SU-DHL-6 (cell line): ENCODE results near the gene ZBP1.

Source experiments
- H2AFZ ChIP-seq: fragments of 200-600 bp; sonication (generic); 2 replicates; pipeline ENCODE4 v1.6.1; 2014; ENCODE audit warnings: low read depth, mild to moderate bottlenecking, moderate library complexity, mixed read lengths, antibody characterized with exemption, low read length; ENCODE audit not compliant: severe bottlenecking
- H3F3A ChIP-seq: fragments of 200-600 bp; shearing (Covaris generic); 2 replicates; pipeline ENCODE4 v1.6.0; 2016; ENCODE audit warnings: antibody characterized with exemption, mild to moderate bottlenecking; ENCODE audit not compliant: insufficient read depth
- H3K27ac ChIP-seq: fragments of 200-600 bp; sonication (generic); 2 replicates; pipeline ENCODE4 v1.5.1; 2016; ENCODE audit warnings: low read depth, mild to moderate bottlenecking, low read length, moderate library complexity, mixed read lengths
- H3K27me3 ChIP-seq: fragments of 200-600 bp; sonication (generic), shearing (Covaris generic); 2 replicates; pipeline ENCODE4 v1.6.0; 2014; ENCODE audit warnings: mild to moderate bottlenecking, low read length
- H3K36me3 ChIP-seq: fragments of 200-600 bp; sonication (generic); 2 replicates; pipeline ENCODE4 v1.6.1; 2014; ENCODE audit warnings: mild to moderate bottlenecking, low read length, mixed read lengths
- H3K4me2 ChIP-seq: fragments of 300-600, 200-600 bp; shearing (Covaris generic), sonication (generic); 2 replicates; pipeline ENCODE4 v1.6.0; 2014; ENCODE audit warnings: low read length, low read depth, mild to moderate bottlenecking; ENCODE audit not compliant: poor library complexity, severe bottlenecking
- H3K4me3 ChIP-seq: fragments of 200-600 bp; sonication (generic); 2 replicates; pipeline ENCODE4 v1.5.1; 2014; ENCODE audit warnings: antibody characterized with exemption, low read length, mild to moderate bottlenecking, mixed read lengths; ENCODE audit not compliant: insufficient read depth, poor library complexity, severe bottlenecking
- H3K79me2 ChIP-seq: fragments of 200-600 bp; sonication (generic); 2 replicates; pipeline ENCODE4 v1.6.1; 2014; ENCODE audit warnings: mild to moderate bottlenecking, low read length, moderate library complexity; ENCODE audit not compliant: insufficient read depth
- H3K9ac ChIP-seq: fragments of 200-600 bp; sonication (generic); 2 replicates; pipeline ENCODE4 v1.7.0; 2014; ENCODE audit warnings: mild to moderate bottlenecking, low read length
- H3K9me2 ChIP-seq: fragments of 200-600 bp; sonication (generic); replicated peaks from 2 replicates; pipeline ENCODE4 v1.6.1; 2014; ENCODE audit warnings: low read length; ENCODE audit not compliant: insufficient read depth
- H3K9me3 ChIP-seq: fragments of 200-600 bp; sonication (generic); 2 replicates; pipeline ENCODE4 v1.6.1; 2014; ENCODE audit warnings: low read length, mixed read lengths; ENCODE audit not compliant: insufficient read depth
- H4K20me1 ChIP-seq: fragments of 200-600 bp; sonication (generic); 2 replicates; pipeline ENCODE4 v1.6.1; 2014; ENCODE audit warnings: low read depth, mild to moderate bottlenecking, antibody characterized with exemption, low read length, moderate library complexity, mixed read lengths
- EZH2phosphoT487 ChIP-seq: fragments of 200-600 bp; sonication (generic), shearing (Covaris generic); conservative IDR thresholded peaks from 2 replicates; pipeline ENCODE4 v1.6.1; 2018; ENCODE audit warnings: mild to moderate bottlenecking, antibody characterized with exemption, low read length, moderate library complexity, mixed read lengths
- TF ChIP-seq, protein P1 (sequence below): fragments of 200-600 bp; sonication (generic); IDR thresholded peaks from one replicate; pipeline ENCODE4 v1.5.1; 2017; ENCODE audit warnings: antibody characterized with exemption, mild to moderate bottlenecking, low read length, moderate library complexity; ENCODE audit not compliant: insufficient read depth, poor library complexity, severe bottlenecking

Gene ZBP1

DNA sequence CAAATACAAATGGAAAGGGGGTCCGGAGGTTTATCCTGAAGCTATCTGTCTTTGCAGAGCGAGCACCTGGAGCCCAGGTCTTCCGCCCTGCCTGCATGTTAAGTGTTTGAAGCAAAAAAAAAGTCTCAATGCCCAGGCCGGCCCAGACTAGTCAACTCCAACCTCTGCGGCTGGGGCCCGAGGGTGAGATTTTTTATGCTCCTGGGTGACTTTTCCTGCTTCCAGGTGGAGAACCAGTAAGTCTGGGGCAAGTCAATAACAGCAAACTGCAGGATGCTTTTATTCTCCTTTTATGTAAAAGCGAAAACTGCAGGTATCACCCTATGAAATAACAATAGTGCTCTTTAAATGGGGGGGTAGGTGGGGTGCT is 2.0 kb upstream of the ZBP1 start:
- no peaks in the 10 kb centered on the region for H4K20me1 ChIP-seq
- no peaks in the 10 kb centered on the region for H3K79me2 ChIP-seq
- no peak overlapping the region for H3K4me2 ChIP-seq
- H3K36me3 ChIP-seq, result no peaks in the 10 kb centered on the region
- no peak overlapping the region for H3K27ac ChIP-seq
- no peak overlapping the region for H3K4me3 ChIP-seq
- no peaks in the 10 kb centered on the region for H3K9me2 ChIP-seq
- no peak for TF ChIP-seq EZH2phosphoT487
- peaks cover 7% of the 10 kb centered on the region; the same call in 1 of the 2 replicates for H3K9me3 ChIP-seq
- no peaks in the 10 kb centered on the region; the same call in 1 of the 2 replicates for H3K27me3 ChIP-seq
- no peak overlapping the region for H3K9ac ChIP-seq
- peaks cover 24% of the 10 kb centered on the region for H3F3A ChIP-seq
- H2AFZ ChIP-seq, result no peak overlapping the region

DNA sequence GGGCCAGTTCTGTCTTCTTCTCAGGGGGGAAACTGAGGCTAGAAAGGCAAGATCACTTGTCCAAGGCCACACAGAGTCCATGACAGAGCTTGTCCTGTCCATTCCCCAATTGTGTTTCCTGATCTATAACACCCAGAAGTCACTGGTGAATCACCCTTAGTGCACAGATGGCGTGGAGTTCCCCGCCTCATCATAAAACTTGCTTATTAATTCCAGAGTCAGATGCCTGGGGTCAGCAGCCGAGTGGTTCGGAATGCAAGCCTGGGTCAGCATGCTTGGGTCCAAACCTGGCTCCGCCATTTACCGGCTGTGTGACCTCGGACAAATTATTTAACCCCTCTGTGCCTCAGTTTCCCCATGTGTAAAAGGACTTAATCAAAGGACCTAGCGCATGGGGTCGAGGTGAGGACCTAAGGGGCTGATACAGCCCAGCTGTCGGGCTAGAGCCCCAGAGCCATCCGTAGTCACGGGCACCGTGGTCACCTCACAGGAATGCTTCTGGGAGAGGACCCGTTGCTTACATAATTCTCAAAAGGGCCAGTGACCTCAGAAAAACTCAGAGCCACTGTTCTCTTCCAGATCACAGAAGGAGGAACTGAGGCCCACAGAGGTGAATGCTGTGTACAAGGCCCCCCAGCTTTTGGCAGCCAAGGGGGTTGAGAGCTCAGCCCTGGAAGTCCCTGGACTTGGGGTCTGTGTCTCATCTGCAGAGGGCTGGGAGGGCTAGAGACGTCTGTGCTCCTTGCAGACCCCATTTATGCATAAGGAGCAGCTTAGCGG is 1.4 kb upstream of the ZBP1 start:
- H3K4me2 ChIP-seq, result no peak overlapping the region
- H3K27ac ChIP-seq, result no peak overlapping the region
- no peaks in the 10 kb centered on the region for H3K36me3 ChIP-seq
- H4K20me1 ChIP-seq, result no peaks in the 10 kb centered on the region
- no peaks in the 10 kb centered on the region for H3K9me2 ChIP-seq
- no peak overlapping the region for H3K9ac ChIP-seq
- H3K9me3 ChIP-seq, result peaks cover 7% of the 10 kb centered on the region; the same call in 1 of the 2 replicates
- TF ChIP-seq, protein P1, sequence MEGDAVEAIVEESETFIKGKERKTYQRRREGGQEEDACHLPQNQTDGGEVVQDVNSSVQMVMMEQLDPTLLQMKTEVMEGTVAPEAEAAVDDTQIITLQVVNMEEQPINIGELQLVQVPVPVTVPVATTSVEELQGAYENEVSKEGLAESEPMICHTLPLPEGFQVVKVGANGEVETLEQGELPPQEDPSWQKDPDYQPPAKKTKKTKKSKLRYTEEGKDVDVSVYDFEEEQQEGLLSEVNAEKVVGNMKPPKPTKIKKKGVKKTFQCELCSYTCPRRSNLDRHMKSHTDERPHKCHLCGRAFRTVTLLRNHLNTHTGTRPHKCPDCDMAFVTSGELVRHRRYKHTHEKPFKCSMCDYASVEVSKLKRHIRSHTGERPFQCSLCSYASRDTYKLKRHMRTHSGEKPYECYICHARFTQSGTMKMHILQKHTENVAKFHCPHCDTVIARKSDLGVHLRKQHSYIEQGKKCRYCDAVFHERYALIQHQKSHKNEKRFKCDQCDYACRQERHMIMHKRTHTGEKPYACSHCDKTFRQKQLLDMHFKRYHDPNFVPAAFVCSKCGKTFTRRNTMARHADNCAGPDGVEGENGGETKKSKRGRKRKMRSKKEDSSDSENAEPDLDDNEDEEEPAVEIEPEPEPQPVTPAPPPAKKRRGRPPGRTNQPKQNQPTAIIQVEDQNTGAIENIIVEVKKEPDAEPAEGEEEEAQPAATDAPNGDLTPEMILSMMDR, result no peak
- no peak for TF ChIP-seq EZH2phosphoT487
- H2AFZ ChIP-seq, result no peak overlapping the region
- H3K79me2 ChIP-seq, result no peaks in the 10 kb centered on the region
- peaks cover 24% of the 10 kb centered on the region for H3F3A ChIP-seq
- H3K4me3 ChIP-seq, result no peak overlapping the region
- no peaks in the 10 kb centered on the region; the same call in 1 of the 2 replicates for H3K27me3 ChIP-seq

DNA sequence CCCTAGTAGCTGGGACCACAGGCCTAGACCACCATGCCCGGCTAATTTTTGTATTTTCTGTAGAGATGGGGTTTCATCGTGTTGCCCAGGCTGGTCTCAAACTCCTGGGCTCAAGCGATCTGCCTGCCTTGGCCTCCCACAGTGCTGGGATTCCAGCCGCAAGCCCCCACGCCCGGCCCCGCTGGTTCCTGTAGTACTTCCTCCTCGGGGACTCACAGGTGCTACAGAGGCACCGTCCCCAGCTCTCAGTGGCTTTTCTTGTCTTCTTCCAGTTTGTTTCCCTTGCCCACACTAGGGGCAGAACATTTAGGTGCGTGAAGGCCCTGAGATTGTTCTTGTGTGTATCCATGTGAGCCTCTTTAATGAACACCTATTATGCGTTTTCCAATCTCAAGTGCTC is 773 bp upstream of the ZBP1 start:
- Histone ChIP-seq H3K27ac (no peak overlapping the region), H2AFZ (no peak overlapping the region), H3K9me3 (peaks cover 7% of the 10 kb centered on the region; the same call in 1 of the 2 replicates), H3F3A (peaks cover 24% of the 10 kb centered on the region), H3K27me3 (no peaks in the 10 kb centered on the region; the same call in 1 of the 2 replicates), H3K36me3 (no peaks in the 10 kb centered on the region), H3K9me2 (no peaks in the 10 kb centered on the region), H3K4me3 (no peak overlapping the region), H4K20me1 (no peaks in the 10 kb centered on the region), H3K4me2 (peak overlapping the region; percentile 49), H3K9ac (no peak overlapping the region), H3K79me2 (no peaks in the 10 kb centered on the region)
- TF ChIP-seq, protein P1, result no peak
- TF ChIP-seq EZH2phosphoT487, result no peak

DNA sequence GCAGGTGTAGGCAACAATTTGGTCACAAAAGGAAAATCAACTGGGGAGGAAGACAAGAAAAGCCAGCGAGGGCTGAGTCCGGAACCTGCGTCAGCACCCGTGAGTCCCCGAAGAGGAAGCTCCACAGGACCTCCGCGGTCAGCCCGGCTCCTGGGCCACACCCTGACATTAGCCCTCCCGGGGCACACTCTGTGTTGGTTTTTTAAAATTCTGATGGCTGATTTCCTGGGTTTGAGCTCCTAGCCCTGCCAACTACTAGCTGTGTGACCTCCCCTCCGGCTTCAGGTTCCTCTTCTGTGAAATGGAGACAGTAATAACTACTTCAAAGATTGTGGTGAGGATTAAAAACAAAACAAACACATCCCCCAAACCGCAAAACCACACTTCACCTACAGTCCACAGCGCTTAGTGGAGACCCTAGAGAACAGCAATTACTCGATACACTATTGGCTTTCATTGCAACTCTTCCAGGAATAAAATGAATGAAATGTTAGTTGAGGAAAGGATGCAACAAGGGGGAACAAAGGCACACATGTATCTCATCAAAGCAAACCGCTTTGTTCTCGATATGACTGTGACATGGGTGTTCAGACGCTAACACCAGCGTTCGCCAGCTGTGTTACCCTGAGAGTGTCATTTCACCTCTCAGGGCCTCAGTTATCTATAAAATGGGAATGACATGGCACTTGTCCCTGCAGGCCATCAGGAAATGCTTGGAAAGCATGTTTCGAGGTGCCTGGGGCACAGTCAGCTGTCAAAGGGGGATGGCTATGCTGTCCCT is 985 bp downstream of the ZBP1 start:
- no peaks in the 10 kb centered on the region for H3K79me2 ChIP-seq
- H3K27ac ChIP-seq, result no peak overlapping the region
- no peaks in the 10 kb centered on the region for H3K9me2 ChIP-seq
- H4K20me1 ChIP-seq, result no peaks in the 10 kb centered on the region
- TF ChIP-seq, protein P1, result no peak
- TF ChIP-seq EZH2phosphoT487, result no peak
- H2AFZ ChIP-seq, result no peak overlapping the region
- no peak overlapping the region for H3K9ac ChIP-seq
- H3K9me3 ChIP-seq, result no peaks in the 10 kb centered on the region
- no peaks in the 10 kb centered on the region for H3K36me3 ChIP-seq
- H3F3A ChIP-seq, result peaks cover 24% of the 10 kb centered on the region
- H3K4me3 ChIP-seq, result no peak overlapping the region
- no peaks in the 10 kb centered on the region; the same call in 1 of the 2 replicates for H3K27me3 ChIP-seq
- H3K4me2 ChIP-seq, result peak overlapping the region; percentile 49
